Measurements from ENCODE around the gene EXOC3L4.

EXOC3L4 gene

DNA sequence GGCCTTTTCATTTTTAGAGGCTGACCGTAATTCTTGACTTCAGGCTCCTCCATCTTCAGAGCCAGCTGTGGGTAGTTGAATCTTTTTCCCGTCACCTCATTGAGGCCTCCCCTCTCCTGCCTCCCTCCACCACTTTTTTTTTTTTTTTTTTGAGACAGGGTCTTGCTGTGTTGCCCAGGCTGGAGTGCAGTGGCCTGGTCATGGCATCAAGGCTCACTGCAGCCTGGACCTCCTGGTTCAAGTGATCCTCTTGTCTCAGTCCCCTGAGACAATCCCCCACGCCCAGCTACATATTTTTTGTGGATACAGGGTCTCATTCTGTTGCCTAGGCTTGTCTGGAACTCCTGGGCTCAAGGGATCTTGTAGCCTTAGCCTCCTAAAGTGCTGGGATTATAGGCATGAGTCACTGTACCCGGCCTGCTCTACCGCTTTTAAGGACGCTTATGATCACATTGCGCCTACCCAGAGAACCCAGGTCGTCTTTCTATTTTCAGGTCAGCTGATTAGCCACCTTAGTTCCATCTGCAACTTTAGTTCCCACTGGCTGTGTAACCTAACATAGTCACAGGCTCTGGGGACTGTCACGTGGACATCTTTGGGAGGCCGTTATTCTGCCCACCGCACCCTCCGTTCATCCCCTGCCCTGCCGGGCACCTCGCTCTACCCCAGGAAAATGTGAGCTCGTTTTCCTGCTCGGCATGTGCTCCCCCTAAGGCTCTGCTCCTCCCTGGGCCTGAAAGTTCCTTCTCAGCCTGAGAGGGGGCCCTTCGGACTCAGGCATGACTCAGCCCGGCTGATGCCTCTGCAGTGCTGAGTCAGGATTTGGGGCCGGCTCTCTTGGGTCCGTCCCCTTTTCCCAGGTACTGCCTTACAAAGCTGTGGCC lies 42.1 kb downstream of the EXOC3L4 start:
- H3K27ac ChIP-seq = peak overlapping the region; percentile 70
- no peaks in the 10 kb centered on the region for H3K9me3 ChIP-seq (ENCODE audit: severe bottlenecking)
- no peak overlapping the region for H3K4me3 ChIP-seq (ENCODE audit: low read depth, low read length)
- no peaks in the 10 kb centered on the region for H3K36me3 ChIP-seq
- DNase-seq = peak; percentile 59
- no peaks in the 10 kb centered on the region for H3K27me3 ChIP-seq (ENCODE audit: insufficient read depth, low read depth, severe bottlenecking)
- TF ChIP-seq CTCF (IDR thresholded peaks at IDR 0.05; ENCODE audit: low read depth, low read length) = no peak

DNA sequence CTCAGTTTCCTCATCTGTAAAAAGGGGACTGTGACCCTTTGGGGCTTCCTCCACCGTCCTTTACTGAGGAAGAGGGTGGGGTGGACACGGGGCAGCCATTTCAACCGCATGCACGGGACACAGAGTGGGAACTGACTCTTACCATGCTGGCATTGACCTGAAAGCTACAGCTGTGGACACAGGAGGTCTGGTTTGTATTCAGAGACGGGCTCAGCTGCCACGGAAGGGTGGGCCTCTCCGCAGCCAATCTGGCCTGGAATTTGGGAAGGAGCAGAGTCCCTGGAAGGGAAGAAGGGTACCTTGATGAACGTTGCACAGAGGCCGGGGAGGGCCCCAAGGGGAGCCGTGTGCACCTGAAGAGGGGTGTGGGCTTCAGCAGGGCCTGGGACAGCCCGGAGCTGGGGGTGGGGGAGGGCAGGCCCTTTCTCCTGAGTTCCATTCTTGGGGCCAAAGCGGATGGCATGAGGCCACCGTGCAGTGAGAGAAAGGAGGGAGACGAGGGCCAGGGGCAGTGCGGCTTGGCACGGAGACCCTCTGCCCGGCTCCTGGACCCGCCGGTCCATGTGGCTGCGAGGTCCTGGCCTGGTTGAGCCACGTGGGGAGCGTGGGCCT lies 43.3 kb downstream of the EXOC3L4 start:
- Histone ChIP-seq H3K4me3 (ENCODE audit: low read depth, low read length) (no peak overlapping the region), H3K36me3 (no peaks in the 10 kb centered on the region), H3K27me3 (ENCODE audit: insufficient read depth, low read depth, severe bottlenecking) (no peaks in the 10 kb centered on the region), H3K9me3 (ENCODE audit: severe bottlenecking) (no peaks in the 10 kb centered on the region), H3K27ac (peak overlapping the region; percentile 70; the same call in 1 of the 2 replicates)
- TF ChIP-seq CTCF (IDR thresholded peaks at IDR 0.05; ENCODE audit: low read depth, low read length) = no peak
- DNase-seq = no peak

- no peak overlapping the region; the same call in 1 of the 2 replicates for H3K27ac ChIP-seq
- H3K4me3 ChIP-seq (ENCODE audit: low read depth, low read length) = no peak overlapping the region
- no peaks in the 10 kb centered on the region for H3K36me3 ChIP-seq
- TF ChIP-seq CTCF (IDR thresholded peaks at IDR 0.05; ENCODE audit: low read depth, low read length) = no peak
- no peaks in the 10 kb centered on the region for H3K9me3 ChIP-seq (ENCODE audit: severe bottlenecking)
- no peak for DNase-seq
- no peaks in the 10 kb centered on the region for H3K27me3 ChIP-seq (ENCODE audit: insufficient read depth, low read depth, severe bottlenecking)
Measured at GRCh38 chr14:103138301-103139131, 44.0 kb downstream of the EXOC3L4 start.

DNA sequence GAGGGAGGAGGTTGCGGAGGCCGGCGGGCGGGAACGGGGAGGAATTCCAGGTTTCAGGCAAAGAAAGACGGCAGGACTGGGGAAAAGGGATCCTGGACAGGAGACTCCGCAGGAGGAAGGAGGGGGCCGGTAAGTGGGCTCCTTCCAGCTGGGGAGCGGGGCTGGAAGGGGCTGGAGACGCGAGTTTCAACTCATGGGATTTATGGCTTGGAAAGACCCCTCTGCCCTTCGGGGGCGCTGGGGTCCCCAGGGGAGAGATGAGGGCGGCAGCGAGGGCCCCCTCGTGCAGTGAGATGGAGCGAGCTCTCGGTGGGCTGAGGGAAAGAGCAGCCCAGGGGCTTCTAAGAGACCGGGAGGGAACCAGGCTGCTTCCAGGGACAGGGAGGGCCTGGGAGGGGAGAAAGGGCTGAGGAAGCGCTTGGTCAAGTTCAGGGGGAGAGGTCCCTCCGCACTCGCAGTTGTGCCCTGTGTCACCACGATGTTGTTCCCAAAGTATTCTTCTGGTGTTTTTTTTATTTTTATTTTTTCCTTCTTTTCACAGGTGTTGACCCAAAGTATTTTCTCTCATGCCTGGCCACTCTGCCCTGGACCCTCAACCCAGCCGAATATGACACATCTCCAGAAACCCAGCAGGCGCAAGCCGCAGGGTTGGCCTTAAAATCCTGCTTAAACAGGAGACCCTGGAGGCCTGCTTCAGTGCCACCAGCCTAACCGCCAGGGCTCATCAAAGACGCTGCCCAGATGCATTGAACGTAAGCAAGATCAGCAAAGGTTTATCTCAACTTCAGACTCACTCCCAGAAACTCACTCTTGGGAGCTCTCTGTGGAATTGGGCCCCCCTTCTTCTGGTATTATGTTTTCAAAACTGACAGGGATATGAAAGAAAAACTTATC lies 44.9 kb downstream of the EXOC3L4 start:
- no peak overlapping the region for H3K4me3 ChIP-seq (ENCODE audit: low read depth, low read length)
- no peak overlapping the region; the same call in 1 of the 2 replicates for H3K27ac ChIP-seq
- DNase-seq = no peak
- H3K36me3 ChIP-seq = no peaks in the 10 kb centered on the region
- H3K9me3 ChIP-seq (ENCODE audit: severe bottlenecking) = no peaks in the 10 kb centered on the region
- TF ChIP-seq CTCF (IDR thresholded peaks at IDR 0.05; ENCODE audit: low read depth, low read length) = no peak
- no peaks in the 10 kb centered on the region for H3K27me3 ChIP-seq (ENCODE audit: insufficient read depth, low read depth, severe bottlenecking)

Data from WERI-Rb-1 (cell line).